GM21423 (cell line): Measurements from ENCODE around the gene ADGRV1.
"Not testable (repeated sequence)": the region's sequence is repeated elsewhere in the genome, so short reads cannot be mapped to it uniquely, and the experiment has no call there.

Experiments
- ATAC-seq: cut with Tn5 transposase; IDR thresholded peaks from one replicate; pipeline ENCODE4 v1.9.1; 2021; ENCODE audit warnings: mild to moderate bottlenecking, moderate library complexity; ENCODE audit not compliant: unreplicated experiment

Gene ADGRV1

GRCh38 chr5:91018712-91019371 is 460.2 kb downstream of the ADGRV1 start:
- no peak for ATAC-seq

GRCh38 chr5:91020065-91020800 is 461.6 kb downstream of the ADGRV1 start:
- no peak for ATAC-seq

- ATAC-seq = no peak
Observed at GRCh38 chr5:91022518-91022917, 463.9 kb downstream of the ADGRV1 start.

GRCh38 chr5:91024206-91024605 is 465.6 kb downstream of the ADGRV1 start:
- no peak for ATAC-seq

GRCh38 chr5:91024727-91025126 is 466.1 kb downstream of the ADGRV1 start:
- ATAC-seq = no peak

GRCh38 chr5:91025449-91025848 is 466.9 kb downstream of the ADGRV1 start:
- no peak for ATAC-seq

GRCh38 chr5:91025956-91026355 is 467.4 kb downstream of the ADGRV1 start:
- ATAC-seq = no peak

- no peak for ATAC-seq
Observed at GRCh38 chr5:91026466-91026865, 467.9 kb downstream of the ADGRV1 start.

- no peak for ATAC-seq
Observed at GRCh38 chr5:91027405-91028139, 469.0 kb downstream of the ADGRV1 start.

- ATAC-seq = no peak
Observed at GRCh38 chr5:91028499-91028956, 469.9 kb downstream of the ADGRV1 start.

- ATAC-seq = no peak
Observed at GRCh38 chr5:91030521-91031401, 472.2 kb downstream of the ADGRV1 start.

GRCh38 chr5:91031402-91031752 is 472.8 kb downstream of the ADGRV1 start:
- no peak for ATAC-seq

- no peak for ATAC-seq
Observed at GRCh38 chr5:91032125-91032524, 473.5 kb downstream of the ADGRV1 start.

- ATAC-seq = no peak
Observed at GRCh38 chr5:91033370-91033769, 474.8 kb downstream of the ADGRV1 start.

- ATAC-seq = no peak
Observed at GRCh38 chr5:91038180-91038808, 479.7 kb downstream of the ADGRV1 start.

GRCh38 chr5:91041132-91041531 is 482.5 kb downstream of the ADGRV1 start:
- ATAC-seq = not testable (repeated sequence)

- ATAC-seq = no peak
Observed at GRCh38 chr5:91042247-91042935, 483.8 kb downstream of the ADGRV1 start.

GRCh38 chr5:91042936-91043255 is 484.3 kb downstream of the ADGRV1 start:
- ATAC-seq = no peak

- ATAC-seq = no peak
Observed at GRCh38 chr5:91048073-91048472, 489.5 kb downstream of the ADGRV1 start.

- ATAC-seq = no peak
Observed at GRCh38 chr5:91049112-91049511, 490.5 kb downstream of the ADGRV1 start.
